Fibroblast of villous mesenchyme (primary cell): Measurements from ENCODE around the gene GOSR1. TPM values are rescaled to one million over a fixed set of nuclear protein-coding genes. Genes with fewer than 3 reads are reported as not detected.

Experiments
- DNase-seq: peaks from one replicate; pipeline ENCODE4 v3.0.0-alpha.2; 2010; ENCODE audit warnings: low read depth
- H3K4me3 ChIP-seq: 2 replicates; pipeline ENCODE4 v1.5.1; 2011; ENCODE audit warnings: low read depth, mild to moderate bottlenecking, low read length
- CTCF ChIP-seq: IDR thresholded peaks from 2 replicates; pipeline ENCODE4 v1.5.1; 2012; ENCODE audit warnings: low read depth, mild to moderate bottlenecking, low read length; ENCODE audit not compliant: insufficient read depth
- total RNA-seq: library from RNA; depleted of rRNA; stranded (reverse); fragments of >200 nt; gene quantifications from 2 replicates; pipeline ENCODE4 v1.2.3, GENCODE V29; 2012

Gene GOSR1
- total RNA-seq, 1 donor: 35.0 TPM

DNA sequence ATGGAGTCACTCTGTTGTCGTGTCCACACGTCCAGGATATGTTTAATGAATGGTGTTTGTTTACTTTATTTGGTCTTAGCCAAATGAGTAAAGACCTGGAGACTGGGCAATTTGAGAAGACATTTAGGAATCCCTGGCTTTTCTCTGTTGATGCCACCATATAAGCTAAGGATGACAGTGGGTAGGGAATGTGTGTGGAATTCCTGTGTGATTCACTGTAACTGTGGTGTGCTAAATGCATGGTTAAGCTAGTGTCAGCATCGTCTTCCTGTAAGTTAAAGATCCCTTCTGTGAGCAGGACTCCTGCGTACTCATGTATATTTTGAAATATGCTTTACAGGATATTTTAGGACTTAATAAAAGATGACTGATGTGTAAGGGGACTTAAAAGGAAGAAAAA lies 26.4 kb downstream of the GOSR1 start:
- TF ChIP-seq CTCF: no peak
- no peak for DNase-seq
- no peak overlapping the region for H3K4me3 ChIP-seq

DNA sequence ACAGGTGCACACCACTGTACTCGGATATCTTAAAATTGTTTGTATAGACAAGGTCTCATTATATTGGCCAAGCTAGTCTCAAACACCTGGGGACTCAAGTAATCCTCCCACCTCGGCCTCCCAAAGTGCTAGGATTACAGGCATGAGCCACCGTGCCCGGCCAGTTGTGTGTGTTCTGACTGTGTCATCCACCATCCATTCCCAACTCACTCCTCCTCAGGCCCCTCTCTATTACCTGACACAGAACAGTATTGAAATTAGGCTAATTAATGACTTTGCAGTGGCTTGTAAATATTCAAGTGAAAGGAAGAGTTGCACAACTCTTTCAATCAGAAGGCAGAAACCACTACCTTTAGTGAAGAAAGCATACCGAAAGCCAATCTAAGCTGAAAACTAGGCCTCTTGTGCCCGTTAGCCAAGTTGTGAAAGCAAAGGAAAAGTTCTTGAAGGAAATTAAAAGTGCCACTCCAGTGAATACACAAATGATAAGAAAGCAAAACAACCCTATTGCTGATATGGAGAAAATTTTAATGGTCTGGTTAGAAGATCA lies 28.7 kb downstream of the GOSR1 start:
- no peak for TF ChIP-seq CTCF
- peak; percentile 19 for DNase-seq
- H3K4me3 ChIP-seq: no peak overlapping the region

GRCh38 chr17:30506481-30506880 lies 29.3 kb downstream of the GOSR1 start:
- H3K4me3 ChIP-seq: no peak overlapping the region
- peak; percentile 22 for DNase-seq
- no peak for TF ChIP-seq CTCF

DNA sequence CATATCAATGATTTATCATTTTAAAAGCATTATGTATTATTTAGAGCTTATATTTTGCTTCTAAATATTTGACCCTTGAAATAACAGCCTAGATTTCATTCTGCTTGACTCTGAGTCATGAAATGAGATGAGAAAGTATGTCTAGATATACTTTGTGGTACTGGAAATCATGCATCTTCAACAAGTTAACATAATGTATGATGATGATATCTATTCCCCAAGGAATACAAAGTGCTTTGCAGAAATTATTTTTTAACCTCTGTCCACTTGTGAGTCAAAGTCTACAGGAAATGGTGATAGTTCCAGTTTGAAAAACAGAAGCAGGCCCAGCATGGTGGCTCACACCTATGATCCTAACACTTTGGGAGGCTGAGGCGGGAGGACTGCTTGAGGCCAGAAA lies 36.1 kb downstream of the GOSR1 start:
- no peak for TF ChIP-seq CTCF
- no peak for DNase-seq
- no peak overlapping the region for H3K4me3 ChIP-seq

GRCh38 chr17:30514895-30515596 lies 37.8 kb downstream of the GOSR1 start:
- no peak for DNase-seq
- TF ChIP-seq CTCF: no peak
- no peak overlapping the region for H3K4me3 ChIP-seq

- TF ChIP-seq CTCF: no peak
- no peak for DNase-seq
- no peak overlapping the region for H3K4me3 ChIP-seq
Measured at GRCh38 chr17:30517786-30518185, 40.6 kb downstream of the GOSR1 start.

DNA sequence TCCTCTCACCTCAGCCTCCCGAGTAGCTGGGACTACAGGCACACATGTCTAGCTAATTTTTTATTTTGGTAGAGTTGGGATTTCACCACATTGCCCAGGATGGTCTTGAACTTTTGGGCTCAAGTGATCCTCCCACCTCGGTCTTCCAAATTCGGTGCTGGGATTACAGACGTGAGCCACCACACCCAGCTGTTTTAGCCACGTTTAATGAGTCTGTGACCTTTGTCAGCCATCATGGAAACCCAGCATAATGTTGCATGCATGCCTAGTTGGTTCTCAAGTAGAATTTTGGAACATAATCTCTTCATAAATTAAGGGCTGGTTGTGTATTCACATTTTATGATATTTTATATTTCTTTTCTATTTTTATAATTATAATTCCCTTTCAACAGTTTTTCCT lies 42.0 kb downstream of the GOSR1 start:
- TF ChIP-seq CTCF: no peak
- no peak overlapping the region for H3K4me3 ChIP-seq
- DNase-seq: no peak
